Endothelial cell of umbilical vein (primary cell): ENCODE results near the gene ANKRD28. TPM values are rescaled to one million over a fixed set of nuclear protein-coding genes. Genes with fewer than 3 reads are reported as not detected.

Experiments used
- BruUV-seq: library from RNA; stranded (reverse); fragments of 400-500 nt; replicated peaks from 2 replicates; lab custom pipeline; 2021; lab: Mats Ljungman, UMichigan
- CTCF ChIA-PET: fragments of 300-600, 350-600 bp; sonication (Branson Sonifier 250); formaldehyde crosslinking; loops from one replicate; lab custom pipeline; 2021; ENCODE audit warnings: antibody characterized with exemption, inconsistent platforms; lab: Charles Lee
- POLR2A ChIA-PET: fragments of 300-600, 350-600 bp; sonication (Branson Sonifier 250); formaldehyde crosslinking; loops from one replicate; lab custom pipeline; 2021; ENCODE audit warnings: antibody characterized with exemption, inconsistent platforms; lab: Charles Lee
- DNase-seq: peaks from one replicate; pipeline ENCODE4 v3.0.0-alpha.2; 2011; ENCODE audit warnings: low read depth, low spot score
- FAIRE-seq: peaks from 2 replicates; lab custom pipeline; 2011; peaks lifted over from hg19 to GRCh38; lab: Jason Lieb, UNC
- H2AFZ ChIP-seq: 2 replicates; pipeline ENCODE4 v1.6.0; 2012; ENCODE audit warnings: low read depth, low read length, control low read depth, inconsistent platforms
- H3K27ac ChIP-seq: 2 replicates; pipeline ENCODE4 v1.5.1; 2011; ENCODE audit warnings: low read depth, mild to moderate bottlenecking, control low read depth, low read length, moderate library complexity; ENCODE audit not compliant: insufficient read depth
- H3K27me3 ChIP-seq, 2 experiments: 2 replicates each; pipeline versions ENCODE4 v1.6.0 to v1.6.1; 2011; ENCODE audit warnings: low read length in 2 of 2, mixed read lengths in 1 of 2; ENCODE audit not compliant: control insufficient read depth in 2 of 2, insufficient read depth in 2 of 2
- H3K36me3 ChIP-seq, 2 experiments: 2 replicates in 1 of 2; 3 replicates in 1 of 2; pipeline ENCODE4 v1.5.1; 2011; ENCODE audit warnings: low read length in 2 of 2, mild to moderate bottlenecking in 1 of 2, moderate library complexity in 1 of 2; ENCODE audit not compliant: control insufficient read depth in 2 of 2, insufficient read depth in 2 of 2; ENCODE audit errors: extremely low read depth in 1 of 2
- H3K4me1 ChIP-seq: 3 replicates; pipeline ENCODE4 v1.5.1; 2011; ENCODE audit warnings: mild to moderate bottlenecking, low read length; ENCODE audit not compliant: control insufficient read depth, insufficient read depth; ENCODE audit errors: extremely low read depth
- H3K4me2 ChIP-seq: 2 replicates; pipeline ENCODE4 v1.6.1; 2011; ENCODE audit warnings: low read length, control low read depth, mixed read lengths; ENCODE audit not compliant: insufficient read depth
- H3K4me3 ChIP-seq, 3 experiments: fragments of 200-600 bp in 1 of 3; sonication (generic), shearing (Covaris generic) in 1 of 3; replicated peaks in 1 of 3; 2 replicates each; pipeline ENCODE4 v1.5.1; 2011 to 2016; ENCODE audit warnings: control low read depth in 3 of 3, low read length in 3 of 3, mild to moderate bottlenecking in 2 of 3, inconsistent platforms in 1 of 3, low read depth in 1 of 3, moderate library complexity in 1 of 3; ENCODE audit not compliant: insufficient read depth in 1 of 3
- H3K79me2 ChIP-seq: 2 replicates; pipeline ENCODE4 v1.6.0; 2012; ENCODE audit warnings: low read length, inconsistent platforms; ENCODE audit not compliant: control insufficient read depth, insufficient read depth
- H3K9ac ChIP-seq: replicated peaks from 2 replicates; pipeline ENCODE3; 2011; ENCODE audit warnings: low read length, control low read depth; ENCODE audit not compliant: insufficient read depth; ENCODE audit errors: extremely low read depth
- H3K9me1 ChIP-seq: replicated peaks from 3 replicates; pipeline ENCODE4 v1.6.0; 2011; ENCODE audit warnings: mild to moderate bottlenecking, low read length; ENCODE audit not compliant: control insufficient read depth, insufficient read depth; ENCODE audit errors: extremely low read depth
- H3K9me3 ChIP-seq: replicated peaks from 2 replicates; pipeline ENCODE4 v1.5.1; 2012; ENCODE audit warnings: low read length, inconsistent platforms; ENCODE audit not compliant: control insufficient read depth, insufficient read depth
- H4K20me1 ChIP-seq: replicated peaks from 2 replicates; pipeline ENCODE3; 2011; ENCODE audit warnings: mild to moderate bottlenecking, low read length; ENCODE audit not compliant: control insufficient read depth, insufficient read depth; ENCODE audit errors: extremely low read depth
- CTCF ChIP-seq, 2 donors: IDR thresholded peaks; 1 replicate in 1 of 2; 2 replicates in 1 of 2; pipeline ENCODE4 v1.5.1; 2011; ENCODE audit warnings: low read length in 2 of 2, mild to moderate bottlenecking in 2 of 2, moderate library complexity in 2 of 2, control low read depth in 1 of 2, inconsistent platforms in 1 of 2, low read depth in 1 of 2; ENCODE audit not compliant: insufficient read depth in 1 of 2; ENCODE audit errors: extremely low read depth in 1 of 2
- EZH2 ChIP-seq: IDR thresholded peaks from 2 replicates; pipeline ENCODE4 v1.6.1; 2012; ENCODE audit warnings: borderline replicate concordance, low read depth, mild to moderate bottlenecking, moderate library complexity, low read length, inconsistent platforms; ENCODE audit not compliant: severe bottlenecking
- FOS ChIP-seq: IDR thresholded peaks from 2 replicates; pipeline ENCODE4 v1.6.1; 2011; ENCODE audit warnings: mild to moderate bottlenecking, low read length, moderate library complexity, borderline replicate concordance; ENCODE audit not compliant: insufficient read depth
- GATA2 ChIP-seq: IDR thresholded peaks from 2 replicates; pipeline ENCODE4 v1.7.0; 2011; ENCODE audit warnings: low read depth, mild to moderate bottlenecking, moderate library complexity, mixed read lengths, low read length; ENCODE audit not compliant: insufficient read length, insufficient read depth
- JUN ChIP-seq: IDR thresholded peaks from 2 replicates; pipeline ENCODE4 v1.6.1; 2011; ENCODE audit warnings: borderline replicate concordance, low read depth; ENCODE audit not compliant: insufficient read length, insufficient read depth
- MAX ChIP-seq: IDR thresholded peaks from 2 replicates; pipeline ENCODE4 v1.6.1; 2011; ENCODE audit not compliant: insufficient read depth, insufficient read length
- MYC ChIP-seq: IDR thresholded peaks from one replicate; pipeline ENCODE4 v1.6.1; 2011; ENCODE audit warnings: mild to moderate bottlenecking, low read depth, low read length
- POLR2A ChIP-seq: IDR thresholded peaks from 2 replicates; pipeline ENCODE4 v1.6.1; 2012; ENCODE audit warnings: low read depth, mild to moderate bottlenecking, control low read depth, low read length
- POLR2AphosphoS5 ChIP-seq: IDR thresholded peaks from 2 replicates; pipeline ENCODE4 v1.6.1; 2012; ENCODE audit warnings: low read depth, mild to moderate bottlenecking, control low read depth, low read length, moderate library complexity; ENCODE audit not compliant: insufficient read depth
- dilution Hi-C: fragments of 300-500 bp; cut with MboI; formaldehyde crosslinking; loops from one replicate; pipeline ENCODE4 v1.15.0; 2019; ENCODE audit warnings: low sequenced_read_pairs; ENCODE audit not compliant: extremely low pct_ligation_motif_present
- intact Hi-C: fragments of 100-400 bp; cut with micrococcal nuclease; formaldehyde crosslinking; loops from one replicate; pipeline ENCODE4 v1.10.0; 2022
- polyA plus RNA-seq, 4 experiments: library from polyadenylated mRNA; depleted of rRNA in 3 of 4; stranded (reverse) in 3 of 4; unstranded in 1 of 4; fragments of >200 nt; gene quantifications; 2 replicates each; pipeline versions ENCODE4 v1.2.1 to v1.2.3, GENCODE V29; 2011 to 2012; ENCODE audit warnings: missing spikeins in 1 of 4
- total RNA-seq: library from RNA; stranded (reverse); gene quantifications from 2 replicates; pipeline ENCODE4 v1.2.3, GENCODE V29; 2021

ANKRD28 gene
- total and polyA plus RNA-seq, 2 donors (not counting 3 experiments of a cell fraction or from before 2014, with no cell fraction given), result 36.7 to 97.3 TPM

GRCh38 chr3:15766406-15766805 lies 31.4 kb downstream of the ANKRD28 start:
- Histone ChIP-seq H2AFZ (no peak overlapping the region), H4K20me1 (no peaks in the 10 kb centered on the region), H3K27ac (no peak overlapping the region), H3K9me3 (no peaks in the 10 kb centered on the region), H3K27me3 (no peaks in the 10 kb centered on the region), H3K9me1 (no peaks in the 10 kb centered on the region), H3K4me1 (peaks cover 17% of the 10 kb centered on the region), H3K4me2 (no peak overlapping the region), H3K36me3 (peaks cover 0 to 6% of the 10 kb centered on the region in 2 experiments), H3K9ac (no peak overlapping the region), H3K4me3 (no peak overlapping the region), H3K79me2 (peaks cover 42% of the 10 kb centered on the region)
- DNase-seq (no peak), FAIRE-seq (no peak)
- CTCF ChIA-PET, result no interaction called here
- intact Hi-C loops, result no loop called here
- TF ChIP-seq MYC, result no peak
- no peak for TF ChIP-seq GATA2
- TF ChIP-seq MAX, result no peak
- TF ChIP-seq CTCF (IDR thresholded peaks at IDR 0.05; ENCODE audit: extremely low read depth in 1 of 2, insufficient read depth in 1 of 2, low read depth in 1 of 2, low read length in 2 of 2), result no peak
- TF ChIP-seq FOS, result no peak
- no peak for TF ChIP-seq EZH2
- TF ChIP-seq JUN, result no peak
- no peak for TF ChIP-seq POLR2AphosphoS5
- no peak for TF ChIP-seq POLR2A
- POLR2A ChIA-PET, result no interaction called here
- BruUV-seq, result no TSS peak
- dilution Hi-C loops, result no loop called here
